HG03520 (cell line): ENCODE data around the gene TLE2.
"Not testable (repeated sequence)": the region's sequence is repeated elsewhere in the genome, so short reads cannot be mapped to it uniquely, and the experiment has no call there.

Experiments
- ATAC-seq: cut with Tn5 transposase; IDR thresholded peaks from one replicate; pipeline ENCODE4 v1.9.1; 2021; ENCODE audit warnings: mild to moderate bottlenecking, moderate library complexity; ENCODE audit not compliant: unreplicated experiment

Gene TLE2

GRCh38 chr19:2988568-2988967, 40.5 kb downstream of the TLE2 start:
- no peak for ATAC-seq

- no peak for ATAC-seq
These were observed 41.3 kb downstream of the TLE2 start for GRCh38 chr19:2987797-2988196.

- ATAC-seq, result no peak
These were observed 42.0 kb downstream of the TLE2 start for GRCh38 chr19:2986951-2987524.

- ATAC-seq, result no peak
These were observed 44.9 kb downstream of the TLE2 start for GRCh38 chr19:2984215-2984528.

GRCh38 chr19:2983351-2984214, 45.5 kb downstream of the TLE2 start:
- ATAC-seq, result no peak

GRCh38 chr19:2982983-2983350, 46.1 kb downstream of the TLE2 start:
- ATAC-seq, result no peak

GRCh38 chr19:2982561-2982960, 46.5 kb downstream of the TLE2 start:
- no peak for ATAC-seq

GRCh38 chr19:2981898-2982297, 47.2 kb downstream of the TLE2 start:
- no peak for ATAC-seq

- no peak for ATAC-seq
These were observed 50.3 kb downstream of the TLE2 start for GRCh38 chr19:2978772-2979171.

- ATAC-seq, result no peak
These were observed 50.8 kb downstream of the TLE2 start for GRCh38 chr19:2978166-2978767.

GRCh38 chr19:2977746-2978138, 51.3 kb downstream of the TLE2 start:
- no peak for ATAC-seq

GRCh38 chr19:2977001-2977745, 51.9 kb downstream of the TLE2 start, which contains the start of gene TLE6:
Gene TLE6, plus strand, starts transcription at chr19:2977564. Its CDS starts 670 bp downstream, at chr19:2978234.
- peak; percentile 94 for ATAC-seq

- ATAC-seq, result no peak
These were observed 52.5 kb downstream of the TLE2 start for GRCh38 chr19:2976609-2977000.

- ATAC-seq, result no peak
These were observed 54.6 kb downstream of the TLE2 start for GRCh38 chr19:2974342-2975041.

GRCh38 chr19:2973229-2973628, 55.9 kb downstream of the TLE2 start:
- ATAC-seq, result no peak

- no peak for ATAC-seq
These were observed 58.8 kb downstream of the TLE2 start for GRCh38 chr19:2970201-2970835.

GRCh38 chr19:2969104-2969504, 60.0 kb downstream of the TLE2 start:
- ATAC-seq, result no peak

GRCh38 chr19:2967972-2968371, 61.1 kb downstream of the TLE2 start:
- no peak for ATAC-seq

GRCh38 chr19:2964874-2965273, 64.2 kb downstream of the TLE2 start:
- ATAC-seq, result no peak

- not testable (repeated sequence) for ATAC-seq
These were observed 65.4 kb downstream of the TLE2 start for GRCh38 chr19:2963631-2964030.
